ENCODE data around the gene MYOM1.

GRCh38 chr18:3062798-3063680 is 156.7 kb downstream of the MYOM1 start:
- no peak for TF ChIP-seq POLR2A (IDR thresholded peaks at IDR 0.05)
- TF ChIP-seq CTCF (IDR thresholded peaks at IDR 0.05) = peak in 3 of 4 experiments; percentile 47 to 63 (median 59)
- TF ChIP-seq POLR2AphosphoS5 (IDR thresholded peaks at IDR 0.05) = no peak
